HCT116 (cell line): Measurements from ENCODE around the gene UBE3C.

Experiments used
- CTCF ChIP-seq, 3 experiments: fragments of 200-600 bp in 1 of 3; sonication (generic) in 1 of 3; IDR thresholded peaks in 2 of 3; conservative IDR thresholded peaks in 1 of 3; 2 replicates each; pipeline ENCODE4 v1.5.1; 2012 to 2017; ENCODE audit warnings: low read depth in 2 of 3, low read length in 2 of 3, antibody characterized with exemption in 1 of 3, borderline replicate concordance in 1 of 3, control low read depth in 1 of 3, mild to moderate bottlenecking in 1 of 3, mixed read lengths in 1 of 3, mixed run types in 1 of 3, moderate library complexity in 1 of 3; ENCODE audit not compliant: insufficient read depth in 1 of 3
- POLR2A ChIP-seq: IDR thresholded peaks from 2 replicates; pipeline ENCODE4 v1.7.0; 2011; ENCODE audit warnings: borderline replicate concordance; ENCODE audit not compliant: insufficient read depth, insufficient read length; ENCODE audit errors: extremely low read depth
- RAD21 ChIP-seq: IDR thresholded peaks from 2 replicates; pipeline ENCODE4 v1.6.1; 2012; ENCODE audit warnings: low read depth, mild to moderate bottlenecking
- REST ChIP-seq: IDR thresholded peaks from 2 replicates; pipeline ENCODE4 v1.6.1; 2012; ENCODE audit warnings: low read depth
- SRF ChIP-seq: IDR thresholded peaks from 2 replicates; pipeline ENCODE4 v1.6.1; 2012; ENCODE audit warnings: low read depth
- TCF7L2 ChIP-seq: IDR thresholded peaks from 2 replicates; pipeline ENCODE4 v1.7.0; 2011; ENCODE audit warnings: borderline replicate concordance, inconsistent platforms; ENCODE audit not compliant: insufficient read depth, insufficient read length; ENCODE audit errors: extremely low read depth
- TF ChIP-seq, protein P1 (sequence below): IDR thresholded peaks from 2 replicates; pipeline ENCODE4 v1.6.1; 2012

DNA sequence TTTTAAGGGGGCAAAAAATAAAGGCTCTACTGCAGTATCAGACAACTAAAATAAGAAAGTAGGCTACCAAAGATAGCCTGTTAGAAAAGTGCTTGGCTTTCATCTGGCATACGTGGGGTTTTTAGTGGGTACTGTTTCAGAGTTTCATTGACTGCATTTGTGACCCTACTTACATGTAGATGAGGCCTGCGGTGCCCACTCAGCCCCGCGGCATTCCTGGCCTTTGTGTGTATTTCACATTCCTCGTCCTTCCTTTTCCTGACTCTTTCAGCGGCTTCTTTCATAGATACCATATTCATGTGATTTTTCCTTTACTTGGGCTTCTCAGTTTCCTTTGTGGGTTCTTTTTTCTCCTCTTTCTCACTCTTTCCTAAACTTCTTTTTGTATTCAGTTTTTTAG lies 50.7 kb downstream of the UBE3C start:
- TF ChIP-seq RAD21 (no peak), CTCF (IDR thresholded peaks at IDR 0.05 in 2 of 3, conservative IDR thresholded peaks at IDR 0.05 in 1 of 3; ENCODE audit: borderline replicate concordance in 1 of 3, insufficient read depth in 1 of 3, low read depth in 2 of 3, low read length in 2 of 3) (no peak), SRF (no peak), TCF7L2 (no peak), POLR2A (no peak), REST (no peak)
- TF ChIP-seq, protein P1, sequence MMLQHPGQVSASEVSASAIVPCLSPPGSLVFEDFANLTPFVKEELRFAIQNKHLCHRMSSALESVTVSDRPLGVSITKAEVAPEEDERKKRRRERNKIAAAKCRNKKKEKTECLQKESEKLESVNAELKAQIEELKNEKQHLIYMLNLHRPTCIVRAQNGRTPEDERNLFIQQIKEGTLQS = no peak
